Skin of body (tissue), 3 donors: ENCODE measurements around the gene FOXK1. TPM values are rescaled to one million over a fixed set of nuclear protein-coding genes. Genes with fewer than 3 reads are reported as not detected.

Experiments
- DNase-seq: peaks from one replicate; lab custom pipeline; 2025; lab: John Stamatoyannopoulos, UW
- small RNA-seq: library from RNA; depleted of rRNA; stranded (forward); fragments of <200 nt; gene quantifications from one replicate; pipeline ENCODE3, GENCODE V24; 2014; ENCODE audit warnings: low replicate concordance
- total RNA-seq: library from RNA; depleted of rRNA; stranded (reverse); fragments of >200 nt; gene quantifications from one replicate; pipeline ENCODE4 v1.2.3, GENCODE V29; 2014

FOXK1 gene
- total RNA-seq, 1 donor from 2014 or later: 17.2 TPM

DNA sequence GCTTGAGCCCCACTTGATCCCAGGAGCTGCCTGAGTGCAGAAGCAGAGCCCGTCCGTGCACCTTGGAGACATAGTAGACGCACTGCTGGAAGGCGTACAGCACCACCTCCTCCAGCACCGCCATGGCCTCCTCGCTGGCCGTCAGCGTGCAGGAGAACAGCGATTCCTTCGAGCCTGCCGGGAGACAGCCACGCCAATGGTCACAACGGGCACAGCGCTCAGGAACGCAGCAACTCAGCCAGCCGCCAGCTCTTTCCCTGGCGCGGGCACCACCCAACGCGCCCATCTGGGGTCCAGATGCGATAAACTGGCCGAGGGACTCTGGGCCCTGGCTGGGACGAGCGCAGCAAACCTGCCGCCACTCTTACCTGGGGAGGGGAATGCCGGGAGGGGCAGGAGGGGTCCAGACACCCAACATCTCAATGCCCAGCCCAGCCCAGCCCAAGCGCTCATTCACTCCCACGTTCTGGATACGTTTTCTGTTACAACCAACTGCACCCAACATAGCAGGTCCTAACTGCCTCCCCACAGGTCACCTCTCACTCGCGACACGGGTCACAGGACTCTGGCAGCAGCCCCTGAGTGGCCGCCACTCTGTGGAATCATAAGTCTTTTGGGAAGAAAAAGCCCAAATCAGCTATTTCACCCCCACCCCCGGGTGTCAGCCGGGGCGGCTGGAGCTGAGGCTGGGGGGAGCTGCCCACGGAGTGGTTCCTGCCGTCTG is 135.2 kb downstream of the FOXK1 start:
- DNase-seq: no peak

DNA sequence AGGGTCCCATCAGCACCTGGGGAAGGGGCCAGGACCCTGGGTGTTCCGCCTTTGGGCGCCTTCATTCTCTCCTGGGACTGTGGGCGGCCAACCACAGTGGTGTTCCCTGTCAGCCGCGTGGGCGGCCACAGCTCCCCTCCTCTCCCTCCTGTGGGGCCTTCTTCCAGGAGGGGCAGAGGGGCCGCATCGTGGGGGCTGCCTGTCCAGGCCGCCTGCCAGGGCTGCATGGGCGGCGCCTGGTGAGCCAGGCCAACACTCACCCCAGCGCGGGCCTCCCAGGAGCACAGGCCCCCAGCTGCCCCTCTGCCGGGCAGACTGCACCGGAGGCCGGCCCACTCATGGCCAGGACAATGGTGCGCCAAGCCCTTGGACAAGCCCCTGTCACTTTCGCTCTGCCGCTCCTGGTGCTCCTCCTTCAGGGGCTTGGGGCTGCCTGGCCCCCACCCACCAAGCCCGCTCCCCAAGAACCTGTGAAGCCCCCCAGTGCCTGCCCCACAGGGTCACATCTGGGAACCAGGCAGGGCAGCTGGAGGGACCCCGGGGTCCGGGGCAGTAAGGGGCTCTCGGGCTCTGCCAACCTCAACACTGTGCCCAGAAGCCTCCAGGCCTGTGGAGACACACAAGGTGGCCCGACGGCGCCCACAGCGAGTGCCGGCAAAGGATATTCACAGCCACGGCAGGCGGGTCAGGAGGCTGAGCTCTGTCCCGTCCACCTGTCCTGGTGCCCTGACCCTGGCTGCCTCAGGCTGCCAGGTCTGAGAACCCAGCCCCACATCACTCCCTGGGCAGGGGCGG is 136.1 kb downstream of the FOXK1 start:
- no peak for DNase-seq

DNA sequence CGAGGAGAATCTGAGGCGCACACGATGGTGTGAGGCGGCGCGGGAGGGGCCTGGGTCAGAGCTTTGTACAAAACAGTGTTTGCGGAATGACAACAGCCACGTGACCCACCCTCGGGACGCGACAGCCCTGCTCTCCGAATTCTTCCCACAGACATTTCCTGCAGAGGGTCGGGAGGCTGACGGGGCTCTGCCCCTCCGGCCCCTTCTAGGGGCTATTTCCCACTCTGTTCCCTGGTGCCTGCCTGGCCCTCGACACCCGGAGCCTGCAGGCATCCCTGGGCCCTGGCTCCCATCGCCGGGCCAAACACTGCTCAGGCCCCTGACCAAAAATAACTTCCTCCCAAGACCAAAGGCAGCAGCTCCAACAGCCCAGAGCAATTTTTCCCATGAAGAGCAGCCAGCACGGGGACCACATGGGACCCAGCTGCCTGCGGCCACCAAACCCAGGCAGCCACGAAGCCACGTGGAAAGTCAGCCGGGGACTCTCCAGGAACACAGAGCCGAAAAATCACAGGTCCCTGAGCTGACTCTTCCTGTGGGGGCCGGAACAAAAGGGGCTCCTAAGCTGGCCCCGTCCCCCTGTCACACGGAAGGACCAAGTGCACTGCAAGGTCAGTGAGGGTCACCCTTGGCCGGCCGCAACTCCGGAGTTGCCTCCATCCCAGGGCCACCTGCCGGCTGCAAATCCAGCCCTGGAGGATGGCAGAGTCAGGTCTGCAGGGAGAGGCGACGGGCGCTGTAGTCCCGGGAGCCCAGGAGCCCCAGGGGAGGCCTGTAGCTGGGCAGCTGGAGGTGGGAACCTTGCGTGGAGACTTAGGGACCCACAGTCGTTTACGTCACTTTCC is 137.7 kb downstream of the FOXK1 start:
- peak; percentile 69 for DNase-seq

DNA sequence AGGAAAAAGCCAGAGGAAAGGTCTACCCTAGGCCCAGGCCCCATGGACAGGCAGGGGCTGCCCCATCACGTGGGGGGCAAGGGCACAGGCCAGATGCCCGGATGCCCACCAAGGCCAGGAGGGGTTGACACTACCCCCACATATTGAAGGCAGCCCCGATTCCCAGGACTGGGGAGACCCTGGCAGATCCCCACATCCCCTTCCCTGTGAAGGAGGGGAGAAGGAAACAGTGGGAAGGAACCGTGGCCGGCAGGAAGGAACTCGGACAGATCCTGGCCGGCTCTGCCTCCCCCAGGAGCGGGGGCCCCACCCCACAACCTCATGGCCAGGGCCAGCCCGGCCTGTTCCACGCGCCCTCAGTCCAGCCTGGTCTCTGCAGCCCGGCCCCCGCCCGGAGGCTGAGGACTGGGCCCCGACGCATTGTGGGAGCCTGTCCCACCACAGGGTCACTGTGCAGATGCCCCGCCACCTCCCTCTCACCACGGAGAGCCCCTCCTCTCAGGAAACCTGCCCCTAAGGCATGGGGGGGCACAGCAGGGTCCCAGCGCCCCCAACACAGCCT is 138.4 kb downstream of the FOXK1 start:
- no peak for DNase-seq

Small RNA genes within 50 kb of the gene (small RNA-seq; reads per million reads assigned to genes)
- gene MIR4656 (not detected), gene RF00019 (not detected)

Other genes starting within 250 kb of the FOXK1 start
- 12.3 TPM for gene AP5Z1, start 93.3 kb downstream of the FOXK1 start, total RNA-seq
- 0.30 TPM for gene PAPOLB, start 179.7 kb downstream of the FOXK1 start, total RNA-seq
- gene RADIL, start 201.4 kb downstream of the FOXK1 start, total RNA-seq: 2.2 TPM